Measurements from ENCODE around the gene STK35.

GRCh38 chr20:2172305-2173175 lies 70.9 kb downstream of the STK35 start:
- no peak for TF ChIP-seq POLR2A (IDR thresholded peaks at IDR 0.05)
- peak; percentile 86 to 91 (median 88) for TF ChIP-seq CTCF (IDR thresholded peaks at IDR 0.05)

Measured in uterus (tissue), 2 donors.